C1 segment of cervical spinal cord (tissue), 14 donors: Measurements from ENCODE around the gene SLC17A7.

Experiments
- DNase-seq, 14 donors: peaks; one replicate each; lab custom pipeline; 2025; lab: John Stamatoyannopoulos, UW

Gene SLC17A7

GRCh38 chr19:49428547-49429451 lies 12.5 kb downstream of the SLC17A7 start:
- no peak for DNase-seq

- DNase-seq, result no peak
These were observed 13.3 kb downstream of the SLC17A7 start for GRCh38 chr19:49427855-49428546.

GRCh38 chr19:49427339-49427738 lies 14.0 kb downstream of the SLC17A7 start:
- DNase-seq, result no peak

GRCh38 chr19:49425922-49426592 lies 15.3 kb downstream of the SLC17A7 start:
- DNase-seq, result peak in 1 of 14 donors; percentile 13

- DNase-seq, result no peak
These were observed 16.1 kb downstream of the SLC17A7 start, which contains the start of gene GFY for GRCh38 chr19:49425178-49425577. GFY (plus strand) TSS chr19:49425388; CDS start chr19:49426431, 1,043 bp downstream.

GRCh38 chr19:49423985-49424303 lies 17.4 kb downstream of the SLC17A7 start:
- DNase-seq, result no peak

GRCh38 chr19:49423071-49423984 lies 18.0 kb downstream of the SLC17A7 start, which contains the start of gene PTH2:
PTH2 (minus strand) TSS chr19:49423441; CDS start chr19:49423339, 102 bp downstream.
- DNase-seq, result no peak

GRCh38 chr19:49422407-49423070 lies 18.8 kb downstream of the SLC17A7 start:
- DNase-seq, result peak in 2 of 14 donors; percentile 2 to 74

GRCh38 chr19:49421878-49422202 lies 19.5 kb downstream of the SLC17A7 start:
- DNase-seq, result peak in 1 of 14 donors; percentile 45

- DNase-seq, result peak in 5 of 14 donors; percentile 0 to 94 (median 13)
These were observed 20.1 kb downstream of the SLC17A7 start for GRCh38 chr19:49421039-49421877.

- no peak for DNase-seq
These were observed 21.1 kb downstream of the SLC17A7 start for GRCh38 chr19:49420227-49420626.

- DNase-seq, result no peak
These were observed 22.2 kb downstream of the SLC17A7 start for GRCh38 chr19:49419173-49419572.

- DNase-seq, result no peak
These were observed 22.8 kb downstream of the SLC17A7 start for GRCh38 chr19:49418511-49418910.

- no peak for DNase-seq
These were observed 24.2 kb downstream of the SLC17A7 start for GRCh38 chr19:49417088-49417487.

- no peak for DNase-seq
These were observed 25.5 kb downstream of the SLC17A7 start for GRCh38 chr19:49415810-49416200.

GRCh38 chr19:49415102-49415809 lies 26.1 kb downstream of the SLC17A7 start:
- no peak for DNase-seq

GRCh38 chr19:49414256-49414655 lies 27.1 kb downstream of the SLC17A7 start:
- DNase-seq, result no peak

- no peak for DNase-seq
These were observed 28.0 kb downstream of the SLC17A7 start for GRCh38 chr19:49413348-49413747.
